Suppressor macrophage treated with lipopolysaccharide for 1 hour (primary cell): ENCODE results near the gene ASAP2.
A peak's percentile ranks its signal among the peaks of the same experiment; 100 is the strongest.

ENCODE experiments used
- DNase-seq, 3 donors: peaks; one replicate each; pipeline ENCODE4 v3.0.0-alpha.2; 2020 to 2022

Gene ASAP2

DNA sequence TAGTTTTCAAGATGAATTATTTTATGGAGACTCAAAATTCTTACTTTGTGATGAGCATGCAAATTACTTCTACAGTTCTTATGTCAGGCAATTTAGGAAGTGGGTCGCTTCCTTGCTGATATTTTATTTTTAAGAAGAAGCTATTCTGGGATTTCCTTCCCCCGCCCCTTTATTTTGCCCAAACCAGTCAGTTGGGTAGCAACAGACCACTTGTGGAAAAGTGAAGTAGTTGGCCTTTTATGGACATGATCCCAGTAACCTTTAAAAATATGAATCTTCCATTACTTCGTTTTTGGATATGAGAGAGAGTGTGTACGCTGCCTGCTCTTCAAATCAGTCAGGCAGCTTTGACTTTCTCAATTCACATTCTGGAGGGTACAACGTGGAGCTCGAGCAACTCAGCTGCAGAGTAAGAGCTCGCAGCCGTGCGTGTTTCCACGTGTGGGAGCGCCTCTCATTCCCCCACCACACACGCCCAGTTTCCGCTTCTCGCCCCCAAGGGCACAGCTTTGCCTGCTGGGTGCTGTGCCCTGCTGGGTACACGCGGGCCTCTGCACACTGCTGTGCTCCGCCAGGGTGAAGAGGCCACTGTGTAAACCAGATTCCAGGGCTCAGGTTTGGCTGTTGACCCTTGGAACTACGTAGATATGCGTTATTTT, 124.1 kb downstream of the ASAP2 start:
- peak; percentile 40 to 53 (median 49) for DNase-seq

DNA sequence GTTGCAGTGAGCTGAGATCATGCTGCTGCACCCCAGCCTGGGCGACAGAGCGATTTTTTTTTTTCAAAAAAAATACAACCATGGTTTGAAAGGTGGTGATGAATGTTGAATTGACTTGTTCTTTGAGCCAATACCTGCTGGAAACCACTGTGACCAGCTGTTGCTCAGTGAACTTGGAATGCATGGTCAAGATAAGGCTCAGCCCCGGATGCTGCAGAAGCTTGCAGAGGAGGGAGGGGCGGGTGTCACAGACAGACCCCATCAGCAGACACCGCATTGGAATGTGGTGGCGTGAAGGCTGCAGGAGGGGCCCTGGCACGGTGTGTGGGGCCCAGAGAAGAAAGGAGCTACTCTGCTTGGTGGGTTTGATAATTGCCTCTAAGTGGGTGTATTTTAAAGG, 125.1 kb downstream of the ASAP2 start:
- no peak for DNase-seq

DNA sequence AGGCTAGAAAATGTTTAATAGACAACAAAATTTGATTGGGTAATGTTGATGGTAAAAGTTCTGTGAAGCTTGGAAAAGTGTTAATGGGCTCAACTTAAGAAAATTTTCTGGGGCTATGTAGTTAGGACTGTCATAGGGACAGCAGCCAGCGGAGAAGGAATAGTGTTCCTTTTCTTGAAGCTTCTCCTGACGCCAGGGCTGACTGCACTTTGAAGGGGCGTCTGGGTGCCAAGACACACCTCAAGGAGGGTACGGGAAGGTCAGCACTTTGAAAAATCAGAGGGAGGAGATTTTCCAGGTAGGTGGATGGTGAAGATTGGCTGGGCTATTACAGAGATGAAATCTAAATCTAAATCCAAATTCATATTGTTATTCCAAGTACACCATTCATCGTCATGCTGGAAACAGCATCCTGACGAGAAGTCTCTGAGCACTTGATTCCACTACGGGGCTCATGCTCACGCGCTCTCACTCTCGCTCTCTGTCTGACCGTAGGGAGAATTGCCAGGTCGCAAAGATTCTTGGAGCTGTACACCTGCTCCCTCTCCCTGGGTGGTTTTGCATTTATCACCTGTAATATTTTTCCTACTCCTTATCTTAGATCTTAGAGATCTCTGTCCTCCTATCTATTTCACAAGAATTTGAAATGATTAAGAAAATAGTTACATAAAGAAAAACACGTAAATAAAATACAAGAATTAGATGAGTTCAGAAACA, 125.7 kb downstream of the ASAP2 start:
- no peak for DNase-seq

DNA sequence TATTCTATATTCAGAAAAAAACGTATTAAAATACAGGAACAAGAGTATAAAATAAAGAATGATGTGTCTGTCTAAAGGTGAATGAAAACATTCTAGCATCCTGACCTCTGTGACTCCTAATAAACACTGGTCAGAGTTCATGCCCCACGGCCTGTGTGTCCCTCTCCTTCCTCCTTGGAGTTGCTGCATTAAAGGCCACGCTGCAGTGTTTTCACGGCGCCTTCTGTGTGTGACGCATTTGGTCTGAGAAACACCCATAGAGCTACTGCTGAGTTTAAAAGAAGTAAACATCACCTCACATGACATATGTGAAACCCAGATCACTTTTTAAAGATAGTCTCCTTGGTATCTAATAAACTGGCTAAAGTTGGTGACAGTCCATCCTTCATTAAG, 126.2 kb downstream of the ASAP2 start:
- DNase-seq, result no peak

DNA sequence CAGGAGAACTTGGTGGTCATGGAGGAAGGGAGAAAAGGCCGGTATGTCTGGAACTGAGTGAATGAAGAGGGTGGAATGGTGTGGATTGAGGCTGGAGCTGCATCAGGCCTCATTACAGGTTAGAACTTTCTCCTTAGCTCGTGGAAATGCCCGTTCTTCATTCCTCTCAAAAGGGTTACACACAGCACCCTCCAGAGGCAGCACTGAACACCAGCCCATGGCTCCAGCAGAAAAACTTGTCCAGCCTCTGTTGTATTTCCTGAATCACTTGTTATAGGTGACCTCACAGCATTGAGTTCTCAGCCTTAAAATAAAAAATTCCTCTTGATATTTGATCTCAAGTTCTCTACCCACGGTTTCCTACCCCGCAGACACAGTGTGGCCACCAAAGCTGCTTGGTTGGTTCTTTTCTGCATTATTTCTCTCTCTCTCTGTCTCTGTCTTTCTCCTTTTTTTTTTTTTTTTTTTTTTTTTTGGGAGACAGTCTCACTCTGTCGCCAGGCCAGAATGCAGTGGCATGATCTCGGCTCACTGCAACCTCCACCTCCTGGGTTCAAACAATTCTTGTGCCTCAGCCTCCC, 127.1 kb downstream of the ASAP2 start:
- peak; percentile 84 to 87 (median 84) for DNase-seq

DNA sequence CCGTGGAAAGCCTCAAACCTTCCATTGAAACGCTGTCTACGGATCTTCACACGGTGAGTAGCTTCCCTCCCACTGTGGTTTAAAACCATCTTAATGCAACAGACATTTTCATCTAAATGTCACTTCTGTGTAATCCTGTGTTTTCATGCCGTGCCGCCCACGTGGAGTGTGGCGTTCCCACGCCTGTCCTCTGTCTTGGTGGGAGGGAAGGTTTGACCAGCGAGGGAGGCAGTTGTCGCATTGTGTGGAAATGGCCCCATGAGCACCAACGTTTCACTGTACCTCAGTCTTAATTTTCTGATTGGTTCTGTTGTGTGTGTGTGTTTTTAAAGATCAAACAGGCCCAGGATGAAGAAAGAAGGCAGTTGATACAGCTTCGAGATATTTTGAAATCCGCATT, 128.1 kb downstream of the ASAP2 start:
- DNase-seq, result peak; percentile 17 to 29 (median 18)

DNA sequence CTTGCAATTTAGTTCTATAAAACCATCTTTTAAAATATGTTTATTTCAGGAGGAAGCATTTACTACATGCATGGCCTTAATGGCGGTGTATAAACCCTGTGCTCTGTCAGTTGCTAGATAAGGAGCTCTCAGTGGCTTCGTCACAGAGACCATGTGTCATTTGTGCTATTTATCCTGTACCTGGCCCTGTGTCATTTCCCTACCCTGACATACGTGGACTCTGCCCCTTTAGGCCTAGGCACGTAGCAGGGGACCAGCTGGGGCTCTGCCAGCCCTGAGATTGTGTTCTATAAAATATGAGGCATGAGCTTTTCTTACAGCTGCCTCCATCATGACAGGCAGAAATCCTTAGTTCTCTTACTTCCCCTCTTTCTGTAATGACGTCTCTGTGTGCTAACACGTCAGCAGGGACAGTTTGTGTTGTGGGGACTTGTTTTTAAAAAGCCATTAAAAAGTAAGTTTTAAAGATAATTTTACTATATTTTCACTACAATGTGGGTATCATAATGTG, 128.8 kb downstream of the ASAP2 start:
- peak; percentile 66 to 86 (median 82) for DNase-seq

DNA sequence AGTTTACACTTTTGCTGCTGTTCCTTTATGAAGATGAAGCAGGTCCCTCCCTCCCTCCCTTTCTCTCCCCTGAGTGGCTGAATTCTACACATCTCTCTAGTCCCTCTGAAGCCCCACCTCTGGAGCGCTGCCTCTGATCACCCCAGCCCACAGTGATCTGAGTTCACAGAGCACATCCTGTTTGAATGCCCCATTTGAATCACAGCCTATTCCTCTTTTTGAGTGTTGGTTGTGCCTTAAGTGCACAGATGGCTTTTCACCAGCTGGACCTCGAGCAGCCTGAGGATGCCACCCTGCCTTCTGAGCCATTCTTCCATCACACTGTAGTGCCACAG, 129.6 kb downstream of the ASAP2 start:
- DNase-seq, result peak; percentile 68 to 75 (median 69)

DNA sequence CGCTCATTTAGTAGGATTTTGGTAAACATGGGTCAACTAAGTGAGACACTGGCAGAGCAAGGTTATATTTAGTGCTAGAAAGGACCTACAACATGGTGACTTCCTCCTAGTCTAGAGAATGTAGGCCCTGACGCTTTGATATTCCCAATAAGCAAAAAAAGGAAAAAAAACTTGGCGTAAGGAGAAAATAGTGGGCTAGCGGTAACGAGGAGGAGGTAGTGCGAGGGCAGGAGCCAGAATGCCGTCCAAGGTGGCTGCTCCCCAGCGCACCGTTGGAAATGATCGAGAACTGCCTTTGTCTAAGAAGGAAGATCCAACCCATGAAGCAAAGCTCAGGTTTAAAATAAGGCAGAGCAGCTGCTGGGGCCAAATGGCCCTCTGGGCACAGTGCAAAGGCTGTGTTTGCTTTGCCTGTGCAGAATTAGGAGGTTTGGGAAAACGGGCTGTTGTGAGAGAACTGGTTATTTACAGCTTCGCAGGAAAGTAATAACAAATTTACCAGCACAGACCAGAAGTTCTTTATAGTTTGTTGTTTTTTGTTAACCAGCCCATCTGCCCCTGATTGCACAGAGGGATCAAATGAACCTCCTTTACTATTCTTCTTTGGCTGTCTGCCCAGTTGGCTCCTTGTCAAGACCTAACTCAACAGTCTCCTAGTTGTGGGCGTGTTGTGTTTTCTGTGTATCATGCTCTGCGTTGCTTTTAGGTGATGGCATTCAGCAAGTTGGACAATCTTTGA, 130.1 kb downstream of the ASAP2 start:
- no peak for DNase-seq

DNA sequence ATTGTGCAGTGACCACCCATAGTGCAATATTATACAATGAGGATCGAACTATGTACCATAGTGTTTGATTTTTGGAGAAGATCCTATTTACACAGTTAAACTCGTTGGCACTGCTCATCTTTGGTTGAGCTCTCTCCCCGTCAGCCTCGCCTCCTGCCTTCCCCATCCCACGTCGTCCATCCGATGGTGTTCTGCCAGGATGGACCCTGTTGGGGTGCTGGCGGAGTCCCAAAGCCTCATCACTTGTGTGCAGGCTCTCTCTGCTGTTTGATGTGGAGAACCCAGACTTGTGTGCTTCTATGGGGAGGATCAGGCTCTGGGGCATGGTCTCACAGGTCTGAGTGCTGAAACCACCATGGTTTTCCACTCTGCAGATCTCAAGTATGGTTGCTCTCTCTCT, 131.3 kb downstream of the ASAP2 start:
- no peak for DNase-seq

DNA sequence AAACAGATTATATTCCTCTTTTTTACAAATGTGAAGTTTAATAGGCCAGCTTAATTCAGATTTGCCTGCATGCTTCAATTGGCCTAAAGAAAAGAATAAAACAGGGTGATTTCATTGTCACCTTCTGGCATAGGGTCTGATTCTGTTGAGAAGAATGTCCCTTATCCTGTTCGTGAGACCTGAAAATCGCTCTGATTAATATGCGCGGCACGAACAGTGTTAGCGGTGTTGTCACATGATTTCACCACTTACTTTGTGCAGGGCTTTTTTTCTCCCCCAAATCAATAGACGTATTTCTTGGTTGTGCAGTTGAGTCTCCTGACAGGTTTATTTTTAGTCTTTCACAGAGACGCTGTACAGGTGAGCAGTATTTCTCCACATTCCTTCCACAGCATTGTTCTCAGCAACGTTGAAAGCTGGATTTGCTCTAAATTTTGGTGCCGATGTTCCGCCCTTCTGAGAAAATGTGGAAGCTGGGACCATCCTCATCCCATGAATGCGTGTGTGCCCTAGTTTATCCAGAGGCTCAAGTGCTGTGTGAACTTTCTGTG, 134.8 kb downstream of the ASAP2 start:
- DNase-seq, result no peak

DNA sequence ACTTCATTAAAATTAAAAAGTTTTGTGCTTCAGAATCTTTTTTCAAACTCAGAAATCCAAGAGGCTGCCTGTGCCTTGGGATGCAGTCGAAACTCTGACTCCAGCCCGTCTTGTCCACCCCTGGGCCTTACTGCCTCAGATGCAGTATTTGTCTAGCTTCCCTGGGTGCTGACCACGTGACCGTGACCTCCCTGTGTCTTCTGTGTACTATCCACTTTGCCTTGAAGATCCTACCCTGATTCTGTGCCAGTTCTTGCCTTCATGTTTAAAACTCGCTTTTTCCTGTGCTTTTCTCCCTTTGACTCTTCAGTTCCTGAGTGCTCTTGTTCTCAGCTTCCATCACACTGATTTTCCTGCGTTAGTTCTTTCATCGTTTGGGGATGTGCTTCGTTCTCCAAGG, 136.0 kb downstream of the ASAP2 start:
- no peak for DNase-seq

DNA sequence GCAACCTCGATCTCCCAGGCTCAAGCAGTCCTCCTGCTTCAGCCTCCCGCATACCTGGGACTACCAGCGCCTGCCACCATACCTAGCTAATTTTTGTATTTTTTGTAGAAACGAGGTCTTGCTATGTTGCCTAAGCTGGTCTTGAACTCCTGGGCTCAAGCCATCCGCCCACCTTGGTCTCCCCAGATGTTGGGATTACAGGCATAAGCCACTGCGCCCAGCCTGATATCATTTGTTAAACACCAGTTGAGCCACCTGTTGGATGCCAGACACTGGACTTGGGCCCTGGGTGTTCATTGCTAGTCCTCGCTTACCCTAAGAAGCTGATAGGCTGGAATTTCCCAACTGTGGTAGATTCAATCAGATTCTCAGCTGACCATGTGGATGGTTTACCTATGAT, 136.9 kb downstream of the ASAP2 start:
- no peak for DNase-seq

DNA sequence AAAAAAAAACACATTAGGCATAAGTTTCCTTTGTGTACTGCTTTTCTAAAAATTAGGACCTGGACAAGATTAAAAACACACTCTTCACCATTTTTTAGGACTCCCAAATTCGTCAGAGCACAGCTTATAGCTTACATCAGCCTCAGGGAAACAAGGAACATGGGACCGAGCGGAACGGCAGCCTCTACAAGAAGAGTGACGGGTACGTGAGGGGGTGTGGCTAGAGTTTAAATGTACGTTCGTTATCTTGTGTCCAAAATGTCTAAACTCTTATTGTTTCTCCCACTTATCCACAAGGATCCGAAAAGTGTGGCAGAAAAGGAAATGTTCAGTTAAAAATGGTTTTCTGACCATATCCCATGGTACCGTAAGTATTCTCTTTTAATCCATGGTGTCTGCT, 137.8 kb downstream of the ASAP2 start:
- DNase-seq, result no peak

DNA sequence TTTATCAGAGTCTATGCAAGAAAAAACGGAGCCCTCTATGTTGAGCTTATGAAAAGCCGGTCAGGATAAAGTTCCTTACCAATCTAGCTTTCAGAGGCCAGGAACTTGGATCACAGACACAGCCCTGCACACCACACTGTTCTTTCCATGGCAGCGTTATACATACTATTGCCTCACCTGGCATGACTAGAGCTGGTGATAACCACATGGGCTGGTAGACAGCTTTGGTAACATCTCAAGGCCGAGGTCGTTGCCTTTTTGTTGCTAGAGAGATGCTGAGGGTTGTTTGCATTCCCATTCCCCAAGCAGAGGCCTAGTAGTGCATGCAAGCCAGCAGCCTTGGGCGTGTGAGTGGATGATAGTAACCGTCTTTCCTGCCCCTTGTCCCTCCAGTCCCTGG, 138.7 kb downstream of the ASAP2 start:
- no peak for DNase-seq

DNA sequence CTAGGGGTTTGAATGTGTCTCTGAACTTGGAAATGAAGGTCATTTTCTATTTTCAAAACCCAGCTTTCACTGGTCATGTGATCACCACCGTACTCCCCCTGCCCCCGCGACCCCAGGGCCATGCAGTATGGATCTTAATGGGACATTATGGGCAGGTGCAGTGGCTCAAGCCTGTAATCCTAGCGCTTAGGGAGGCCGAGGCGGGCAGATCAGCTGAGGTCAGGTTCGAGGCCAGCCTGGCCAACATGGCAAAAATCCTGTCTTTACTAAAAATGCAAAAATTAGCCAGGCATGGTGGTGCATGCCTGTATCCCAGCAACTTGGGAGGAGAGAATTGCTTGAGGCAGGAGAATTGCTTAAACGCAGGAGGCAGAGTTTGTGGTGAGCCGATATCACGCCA, 139.4 kb downstream of the ASAP2 start:
- DNase-seq, result no peak

DNA sequence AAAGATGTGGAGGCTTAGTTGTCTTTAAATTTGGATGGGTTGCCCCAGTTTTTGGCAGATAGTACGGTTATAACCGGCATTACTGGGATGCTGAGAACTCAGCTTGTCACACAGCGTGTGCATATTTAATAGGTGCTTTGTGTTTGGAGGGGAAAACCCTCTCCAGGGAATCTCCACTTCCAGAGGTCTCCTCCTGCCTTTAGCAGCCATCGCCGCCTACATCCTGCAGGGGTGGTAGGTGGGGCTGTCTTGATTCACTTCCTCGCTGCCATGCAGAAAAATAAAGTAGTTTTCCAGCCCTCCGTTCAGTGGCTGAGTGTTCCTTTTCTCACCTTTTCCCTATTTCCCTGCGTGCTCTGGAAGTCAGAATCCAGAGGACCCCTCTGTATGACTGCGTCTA, 140.3 kb downstream of the ASAP2 start:
- no peak for DNase-seq

DNA sequence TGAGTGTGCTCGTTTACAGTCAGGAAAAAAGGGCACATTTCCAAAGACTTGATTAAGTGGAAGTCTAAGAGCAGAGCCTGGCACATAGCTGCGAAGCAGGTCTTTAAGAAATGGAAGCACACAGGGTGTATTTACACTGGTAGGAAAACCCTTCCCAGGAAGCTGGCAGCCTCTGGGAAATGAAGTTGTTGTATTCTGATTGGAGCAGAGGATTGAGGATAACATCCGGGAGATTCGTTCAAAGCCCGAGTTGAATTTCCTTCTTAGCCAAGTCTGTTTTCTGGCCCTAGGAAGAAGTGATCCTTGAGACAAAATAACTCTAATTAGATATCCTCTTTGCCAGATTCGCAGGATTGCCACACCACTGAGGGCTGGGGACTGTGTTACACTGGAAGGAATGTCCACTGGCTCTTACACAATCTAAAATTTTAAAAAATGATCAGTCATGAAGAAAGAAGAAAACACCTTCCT, 140.8 kb downstream of the ASAP2 start:
- peak; percentile 48 to 69 (median 68) for DNase-seq

DNA sequence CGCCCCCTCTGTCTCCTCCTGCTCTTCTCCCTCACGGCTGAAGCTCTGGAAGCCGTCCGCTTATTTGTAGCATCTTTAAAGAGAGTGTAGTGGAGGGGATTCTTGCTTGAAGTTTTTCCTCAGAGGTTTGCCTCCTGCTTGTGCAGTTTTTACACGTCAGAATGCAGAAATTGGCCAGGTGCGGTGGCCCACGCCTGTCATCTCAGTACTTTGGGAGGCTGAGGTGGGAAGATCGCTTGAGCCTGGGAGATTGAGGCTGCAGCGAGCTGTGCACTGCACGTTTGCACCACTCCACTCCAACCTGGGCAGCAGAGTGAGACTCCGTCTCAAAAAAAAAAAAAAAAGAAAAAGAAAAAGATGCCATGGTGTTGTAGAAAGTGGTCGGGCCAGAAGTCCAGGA, 147.7 kb downstream of the ASAP2 start:
- no peak for DNase-seq

DNA sequence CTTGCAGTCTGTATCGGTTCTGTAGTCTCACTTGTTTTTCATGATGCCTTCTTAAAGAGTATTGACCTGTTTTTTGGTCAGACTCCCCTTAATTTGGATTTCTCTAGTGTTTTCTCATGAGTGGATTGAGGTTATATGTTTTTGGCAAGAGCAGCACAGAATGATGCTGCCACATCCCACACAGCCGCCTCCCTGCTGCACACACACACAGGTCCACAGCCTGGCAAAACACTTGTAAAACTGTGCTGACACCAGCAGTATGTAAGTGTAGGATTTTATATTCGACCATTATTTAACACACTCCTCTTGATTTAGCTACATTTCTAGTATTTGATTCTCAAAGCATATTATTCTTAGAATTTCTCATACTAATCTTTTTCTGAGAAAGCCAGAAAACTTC, 148.7 kb downstream of the ASAP2 start:
- no peak for DNase-seq

DNA sequence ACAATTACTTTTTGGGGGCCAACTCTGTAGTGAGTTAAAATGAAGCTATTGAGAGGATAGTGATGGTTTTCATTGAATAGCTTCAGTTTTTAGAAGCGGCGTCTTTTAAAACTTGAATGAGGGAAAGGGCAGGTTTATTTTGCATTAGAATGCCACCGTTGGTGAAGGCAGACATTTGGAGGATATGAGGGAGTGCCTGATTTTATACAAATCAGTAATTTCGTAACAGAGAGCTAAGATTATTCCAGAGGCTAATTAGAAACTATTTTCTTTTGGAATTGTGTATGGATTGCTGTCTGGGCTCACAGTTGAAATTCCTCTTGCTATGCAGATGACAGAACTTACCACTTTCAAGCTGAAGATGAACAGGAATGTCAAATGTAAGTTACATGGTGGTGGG, 149.1 kb downstream of the ASAP2 start:
- DNase-seq, result no peak

DNA sequence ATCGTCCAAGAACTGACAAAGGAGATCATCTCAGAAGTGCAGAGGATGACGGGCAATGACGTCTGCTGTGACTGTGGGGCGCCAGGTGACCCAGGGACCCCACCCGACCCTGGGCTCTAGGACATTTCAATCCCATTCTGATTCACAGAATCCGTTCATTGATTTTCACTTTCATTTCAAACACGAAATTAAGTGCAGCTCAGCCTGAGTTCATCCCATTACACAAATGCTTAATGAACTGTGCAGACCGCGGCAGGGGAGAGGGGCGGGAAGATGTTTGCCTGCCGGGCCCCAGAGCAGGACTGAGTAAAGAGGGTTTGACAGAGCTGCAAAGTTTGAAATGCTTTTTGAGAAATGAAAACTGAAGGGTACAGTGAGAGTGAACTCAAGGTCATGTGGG, 149.6 kb downstream of the ASAP2 start:
- no peak for DNase-seq

DNA sequence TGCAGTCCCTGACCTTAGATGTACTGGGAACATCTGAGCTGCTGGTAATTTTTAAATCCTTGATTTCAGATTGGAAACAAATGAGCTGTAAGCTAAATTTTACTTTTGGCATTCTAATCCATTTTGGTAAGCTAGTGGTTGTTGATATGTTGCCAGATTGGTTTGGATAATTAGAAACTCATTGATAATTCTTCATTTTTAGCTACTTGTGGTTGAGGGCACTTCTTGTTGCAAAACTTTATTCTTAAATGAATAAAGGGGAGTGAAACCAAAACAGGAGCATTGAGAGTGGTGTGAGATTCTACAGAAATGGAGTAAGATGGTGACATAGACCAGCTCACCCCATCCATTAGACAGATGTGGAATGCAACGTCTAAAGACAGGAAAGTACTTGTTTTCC, 152.2 kb downstream of the ASAP2 start:
- DNase-seq, result no peak
